ENCODE data around the gene PIR.

- TF ChIP-seq CTCF (IDR thresholded peaks at IDR 0.05): no peak
- TF ChIP-seq POLR2A (IDR thresholded peaks at IDR 0.05): no peak
These were observed 11.5 kb upstream of the PIR start for GRCh38 chrX:15504661-15505060.
